ENCODE measurements around the gene PKP4.
"Not testable (repeated sequence)": the region's sequence is repeated elsewhere in the genome, so short reads cannot be mapped to it uniquely, and the experiment has no call there.

PKP4 gene

GRCh38 chr2:158677542-158677941 lies 220.8 kb downstream of the PKP4 start:
- DNase-seq (ENCODE audit: low read depth) = no peak

- no peak for DNase-seq (ENCODE audit: low read depth)
Observed at GRCh38 chr2:158681816-158682215, 225.1 kb downstream of the PKP4 start.

GRCh38 chr2:158685646-158686045 lies 228.9 kb downstream of the PKP4 start:
- no peak for DNase-seq (ENCODE audit: low read depth)

- DNase-seq (ENCODE audit: low read depth) = peak; percentile 26
Observed at GRCh38 chr2:158686210-158686691, 229.5 kb downstream of the PKP4 start.

- DNase-seq (ENCODE audit: low read depth) = no peak
Observed at GRCh38 chr2:158687315-158687714, 230.6 kb downstream of the PKP4 start.

GRCh38 chr2:158688721-158689120 lies 232.0 kb downstream of the PKP4 start:
- no peak for DNase-seq (ENCODE audit: low read depth)

GRCh38 chr2:158689391-158689790 lies 232.6 kb downstream of the PKP4 start:
- no peak for DNase-seq (ENCODE audit: low read depth)

GRCh38 chr2:158690823-158691222 lies 234.1 kb downstream of the PKP4 start:
- no peak for DNase-seq (ENCODE audit: low read depth)

- no peak for DNase-seq (ENCODE audit: low read depth)
Observed at GRCh38 chr2:158691619-158692018, 234.9 kb downstream of the PKP4 start.

- DNase-seq (ENCODE audit: low read depth) = no peak
Observed at GRCh38 chr2:158692372-158693103, 235.8 kb downstream of the PKP4 start.

GRCh38 chr2:158693476-158693875 lies 236.7 kb downstream of the PKP4 start:
- no peak for DNase-seq (ENCODE audit: low read depth)

- DNase-seq (ENCODE audit: low read depth) = no peak
Observed at GRCh38 chr2:158695305-158695704, 238.6 kb downstream of the PKP4 start.

- DNase-seq (ENCODE audit: low read depth) = not testable (repeated sequence)
Observed at GRCh38 chr2:158695744-158696143, 239.0 kb downstream of the PKP4 start.

GRCh38 chr2:158699323-158699722 lies 242.6 kb downstream of the PKP4 start:
- DNase-seq (ENCODE audit: low read depth) = no peak

- no peak for DNase-seq (ENCODE audit: low read depth)
Observed at GRCh38 chr2:158701101-158701500, 244.3 kb downstream of the PKP4 start.

GRCh38 chr2:158702740-158703139 lies 246.0 kb downstream of the PKP4 start:
- no peak for DNase-seq (ENCODE audit: low read depth)

- not testable (repeated sequence) for DNase-seq (ENCODE audit: low read depth)
Observed at GRCh38 chr2:158704724-158705465, 248.1 kb downstream of the PKP4 start.

- no peak for DNase-seq (ENCODE audit: low read depth)
Observed at GRCh38 chr2:158712791-158713522, 256.2 kb downstream of the PKP4 start.

- no peak for DNase-seq (ENCODE audit: low read depth)
Observed at GRCh38 chr2:158713523-158714138, 256.9 kb downstream of the PKP4 start.

GRCh38 chr2:158714420-158714819 lies 257.7 kb downstream of the PKP4 start:
- DNase-seq (ENCODE audit: low read depth) = no peak

GRCh38 chr2:158715357-158715756 lies 258.6 kb downstream of the PKP4 start:
- no peak for DNase-seq (ENCODE audit: low read depth)

GRCh38 chr2:158716121-158716791 lies 259.5 kb downstream of the PKP4 start:
- no peak for DNase-seq (ENCODE audit: low read depth)

Measured in GM04503 (cell line).